PC-9 (cell line): ENCODE data around the gene AGMAT.

Source experiments
- CTCF ChIP-seq: fragments of 200-600 bp; sonication (generic); conservative IDR thresholded peaks from 2 replicates; pipeline ENCODE4 v1.6.1; 2017; ENCODE audit warnings: mixed run types, antibody characterized with exemption, mild to moderate bottlenecking, moderate library complexity
- EZH2 ChIP-seq: fragments of 200-600 bp; sonication (generic); IDR thresholded peaks from 2 replicates; pipeline ENCODE4 v1.8.0; 2017; ENCODE audit warnings: antibody characterized with exemption, low read depth

- TF ChIP-seq CTCF (no peak), EZH2 (no peak)
These were observed 27.3 kb downstream of the AGMAT start for GRCh38 chr1:15557594-15557993.
